ENCODE data around the gene TEX28.
"Not testable (repeated sequence)": the region's sequence is repeated elsewhere in the genome, so short reads cannot be mapped to it uniquely, and the experiment has no call there.

The TEX28 gene

GRCh38 chrX:154239982-154240503 lies 54.9 kb downstream of the TEX28 start:
- not testable (repeated sequence) for DNase-seq

- DNase-seq, result not testable (repeated sequence)
Measured at GRCh38 chrX:154238939-154239559, 55.9 kb downstream of the TEX28 start.

- not testable (repeated sequence) for DNase-seq
Measured at GRCh38 chrX:154233620-154234019, 61.3 kb downstream of the TEX28 start.

- not testable (repeated sequence) for DNase-seq
Measured at GRCh38 chrX:154231443-154231842, 63.5 kb downstream of the TEX28 start.

- not testable (repeated sequence) for DNase-seq
Measured at GRCh38 chrX:154226706-154227105, 68.2 kb downstream of the TEX28 start.

- not testable (repeated sequence) for DNase-seq
Measured at GRCh38 chrX:154225292-154225691, 69.6 kb downstream of the TEX28 start.

Data from NCI-H187 (cell line).